GM23338 (cell line): ENCODE results near the gene AP1S1. TPM values are rescaled to one million over a fixed set of nuclear protein-coding genes. Genes with fewer than 3 reads are reported as not detected.

Experiments used
- ATAC-seq: fragments of 200-7000 bp; cut with Tn5 transposase; 3 replicates; pipeline ENCODE4 v1.9.1; 2020
- DNase-seq: peaks from one replicate; pipeline ENCODE4 v3.0.0-alpha.2; 2015; ENCODE audit warnings: low spot score
- H2AFZ ChIP-seq: fragments of 200-600 bp; sonication (generic); 2 replicates; pipeline ENCODE4 v1.8.0; 2016; ENCODE audit warnings: antibody characterized with exemption, mild to moderate bottlenecking, moderate library complexity
- H3F3A ChIP-seq: fragments of 200-600 bp; sonication (generic); replicated peaks from 2 replicates; pipeline ENCODE4 v1.8.0; 2017; ENCODE audit warnings: antibody characterized with exemption, mixed run types, low read depth
- H3K27ac ChIP-seq: fragments of 200-600 bp; sonication (generic); 2 replicates; pipeline ENCODE4 v1.6.1; 2016; ENCODE audit warnings: low read depth
- H3K27me3 ChIP-seq: fragments of 200-600 bp; sonication (generic); 2 replicates; pipeline ENCODE4 v1.8.0; 2016; ENCODE audit warnings: mild to moderate bottlenecking, mixed run types, moderate library complexity; ENCODE audit not compliant: insufficient read depth
- H3K36me3 ChIP-seq: fragments of 200-600 bp; sonication (generic); 2 replicates; pipeline ENCODE4 v1.8.0; 2016; ENCODE audit warnings: mild to moderate bottlenecking; ENCODE audit not compliant: insufficient read depth
- H3K4me1 ChIP-seq: fragments of 200-600 bp; sonication (generic); 2 replicates; pipeline ENCODE4 v1.8.0; 2016; ENCODE audit warnings: mild to moderate bottlenecking, moderate library complexity; ENCODE audit not compliant: insufficient read depth
- H3K4me2 ChIP-seq: fragments of 200-600 bp; sonication (generic); 2 replicates; pipeline ENCODE4 v1.7.1; 2017; ENCODE audit warnings: mixed run types
- H3K4me3 ChIP-seq: fragments of 200-600 bp; sonication (generic); 2 replicates; pipeline ENCODE4 v1.6.1; 2016; ENCODE audit warnings: mixed run types
- H3K79me2 ChIP-seq: fragments of 200-600 bp; sonication (generic); replicated peaks from 2 replicates; pipeline ENCODE4 v1.8.0; 2017; ENCODE audit warnings: mild to moderate bottlenecking; ENCODE audit not compliant: insufficient read depth
- H3K9me2 ChIP-seq: fragments of 200-600 bp; sonication (generic); 2 replicates; pipeline ENCODE4 v1.8.0; 2017; ENCODE audit not compliant: insufficient read depth
- H4K20me1 ChIP-seq: fragments of 200-600 bp; sonication (generic); replicated peaks from 2 replicates; pipeline ENCODE4 v1.8.0; 2017; ENCODE audit warnings: mild to moderate bottlenecking; ENCODE audit not compliant: insufficient read depth
- H3K27ac Mint-ChIP-seq: 2 replicates; pipeline ENCODE4 v1.8.0; 2020; ENCODE audit warnings: inconsistent platforms, mild to moderate bottlenecking, moderate library complexity, mixed read lengths
- H3K27me3 Mint-ChIP-seq: 3 replicates; pipeline ENCODE4 v1.8.0; 2022; ENCODE audit warnings: low read depth, mild to moderate bottlenecking, moderate library complexity, mixed read lengths, inconsistent platforms; ENCODE audit not compliant: insufficient read depth, poor library complexity
- H3K36me3 Mint-ChIP-seq: 3 replicates; pipeline ENCODE4 v1.8.0; 2021; ENCODE audit warnings: low read depth, mild to moderate bottlenecking, inconsistent platforms, moderate library complexity, mixed read lengths
- H3K4me1 Mint-ChIP-seq: 3 replicates; pipeline ENCODE4 v1.8.0; 2020; ENCODE audit warnings: mild to moderate bottlenecking, inconsistent platforms, mixed read lengths
- H3K4me3 Mint-ChIP-seq: 3 replicates; pipeline ENCODE4 v1.8.0; 2021; ENCODE audit warnings: moderate library complexity, mild to moderate bottlenecking, inconsistent platforms, mixed read lengths
- H3K9me3 Mint-ChIP-seq: 3 replicates; pipeline ENCODE4 v1.8.0; 2020; ENCODE audit warnings: moderate library complexity, mild to moderate bottlenecking, inconsistent platforms, mixed read lengths
- CREB1 ChIP-seq: fragments of 250-450 bp; sonication (Bioruptor Pico); IDR thresholded peaks from 2 replicates; pipeline ENCODE4 v1.5.0; 2020; ENCODE audit warnings: low read depth, mild to moderate bottlenecking, moderate library complexity
- JUNB ChIP-seq: IDR thresholded peaks from one replicate; pipeline ENCODE4 v1.6.1; 2016; ENCODE audit warnings: antibody characterized with exemption; ENCODE audit not compliant: unreplicated experiment
- NANOG ChIP-seq: IDR thresholded peaks from 2 replicates; pipeline ENCODE4 v1.6.1; 2016; ENCODE audit warnings: antibody characterized with exemption, borderline replicate concordance
- POLR2AphosphoS5 ChIP-seq: IDR thresholded peaks from 2 replicates; pipeline ENCODE4 v1.6.1; 2016; ENCODE audit warnings: antibody characterized with exemption, low read depth
- STAT1 ChIP-seq: IDR thresholded peaks from one replicate; pipeline ENCODE4 v1.6.1; 2016; ENCODE audit warnings: antibody characterized with exemption; ENCODE audit not compliant: unreplicated experiment
- ZNF114 ChIP-seq: fragments of 250-450 bp; sonication (Bioruptor Pico); IDR thresholded peaks from 2 replicates; pipeline ENCODE4 v1.5.0; 2020; ENCODE audit warnings: mild to moderate bottlenecking, moderate library complexity
- ZNF331 ChIP-seq: fragments of 250-450 bp; sonication (Bioruptor Pico); IDR thresholded peaks from 2 replicates; pipeline ENCODE4 v1.5.0; 2020; ENCODE audit warnings: low read depth, mild to moderate bottlenecking, moderate library complexity
- polyA plus RNA-seq: library from polyadenylated mRNA; unstranded; fragments of >200 nt; fragmentation: Nextera tagmentation; extraction: Ambion mirVana; gene quantifications from 2 replicates; pipeline ENCODE4 v1.2.1, GENCODE V29; 2016
- total RNA-seq: library from RNA; depleted of rRNA; stranded (reverse); fragments of >200 nt; shearing (Covaris generic); gene quantifications from 2 replicates; pipeline ENCODE4 v1.2.3, GENCODE V29; 2014
- TF ChIP-seq, protein P1 (sequence below): IDR thresholded peaks from one replicate; pipeline ENCODE4 v1.6.1; 2018; ENCODE audit warnings: antibody characterized with exemption; ENCODE audit not compliant: unreplicated experiment
- TF ChIP-seq, protein P2 (sequence below): fragments of 250-450 bp; sonication (Bioruptor Pico); IDR thresholded peaks from 2 replicates; pipeline ENCODE4 v1.5.0; 2020; ENCODE audit warnings: mild to moderate bottlenecking, moderate library complexity
- TF ChIP-seq, protein P3 (sequence below), 2 experiments: fragments of 200-600 bp in 1 of 2; sonication (generic) in 1 of 2; conservative IDR thresholded peaks; 2 replicates each; pipeline versions ENCODE4 v1.5.1 to v1.6.1; 2016 to 2017; ENCODE audit warnings: antibody characterized with exemption in 2 of 2, low read depth in 2 of 2, mild to moderate bottlenecking in 2 of 2, moderate library complexity in 1 of 2

AP1S1 gene
- total and polyA plus RNA-seq, 2 experiments from 2014 or later = 11.5 to 60.6 TPM

DNA sequence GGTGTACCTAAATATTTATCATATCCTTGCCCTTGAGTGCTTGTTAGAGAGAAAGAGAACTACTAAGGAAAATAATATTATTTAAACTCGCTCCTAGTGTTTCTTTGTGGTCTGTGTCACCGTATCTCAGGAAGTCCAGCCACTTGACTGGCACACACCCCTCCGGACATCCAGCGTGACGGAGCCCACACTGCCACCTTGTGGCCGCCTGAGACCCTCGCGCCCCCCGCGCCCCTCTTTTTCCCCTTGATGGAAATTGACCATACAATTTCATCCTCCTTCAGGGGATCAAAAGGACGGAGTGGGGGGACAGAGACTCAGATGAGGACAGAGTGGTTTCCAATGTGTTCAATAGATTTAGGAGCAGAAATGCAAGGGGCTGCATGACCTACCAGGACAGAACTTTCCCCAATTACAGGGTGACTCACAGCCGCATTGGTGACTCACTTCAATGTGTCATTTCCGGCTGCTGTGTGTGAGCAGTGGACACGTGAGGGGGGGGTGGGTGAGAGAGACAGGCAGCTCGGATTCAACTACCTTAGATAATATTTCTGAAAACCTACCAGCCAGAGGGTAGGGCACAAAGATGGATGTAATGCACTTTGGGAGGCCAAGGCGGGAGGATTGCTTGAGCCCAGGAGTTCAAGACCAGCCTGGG lies 15.9 kb upstream of the AP1S1 start:
- H3K4me2 ChIP-seq = 0 out of 2 replicates have a peak overlapping the region, but pooled peaks have one; percentile 70
- H3K4me1 ChIP-seq = peaks cover 26% of the 10 kb centered on the region
- Mint-ChIP-seq H3K27ac (peak overlapping the region; percentile 92), H3K4me3 (no peak overlapping the region; the same call in 2 of the 3 replicates), H3K36me3 (no peaks in the 10 kb centered on the region), H3K4me1 (peaks cover 32% of the 10 kb centered on the region), H3K27me3 (peaks cover 18% of the 10 kb centered on the region), H3K9me3 (no peaks in the 10 kb centered on the region; the same call in 2 of the 3 replicates)
- H2AFZ ChIP-seq = 0 out of 2 replicates have a peak overlapping the region, but pooled peaks have one; percentile 64
- DNase-seq = peak; percentile 78
- H3K9me2 ChIP-seq = no peaks in the 10 kb centered on the region
- H4K20me1 ChIP-seq = no peaks in the 10 kb centered on the region
- no peak overlapping the region for H3K4me3 ChIP-seq
- H3K27me3 ChIP-seq = no peaks in the 10 kb centered on the region
- H3F3A ChIP-seq = no peaks in the 10 kb centered on the region; the same call in 1 of the 2 replicates
- H3K36me3 ChIP-seq = no peaks in the 10 kb centered on the region
- no peaks in the 10 kb centered on the region for H3K79me2 ChIP-seq
- ATAC-seq = peak; percentile 84
- no peak for TF ChIP-seq STAT1
- TF ChIP-seq ZNF331 (CRISPR knock-in tag) = no peak
- TF ChIP-seq ZNF114 = no peak
- no peak for TF ChIP-seq JUNB
- no peak for TF ChIP-seq POLR2AphosphoS5
- TF ChIP-seq NANOG = no peak
- peak; percentile 61; the same call in 1 of the 2 replicates for TF ChIP-seq CREB1 (CRISPR knock-in tag)
- TF ChIP-seq, protein P1, sequence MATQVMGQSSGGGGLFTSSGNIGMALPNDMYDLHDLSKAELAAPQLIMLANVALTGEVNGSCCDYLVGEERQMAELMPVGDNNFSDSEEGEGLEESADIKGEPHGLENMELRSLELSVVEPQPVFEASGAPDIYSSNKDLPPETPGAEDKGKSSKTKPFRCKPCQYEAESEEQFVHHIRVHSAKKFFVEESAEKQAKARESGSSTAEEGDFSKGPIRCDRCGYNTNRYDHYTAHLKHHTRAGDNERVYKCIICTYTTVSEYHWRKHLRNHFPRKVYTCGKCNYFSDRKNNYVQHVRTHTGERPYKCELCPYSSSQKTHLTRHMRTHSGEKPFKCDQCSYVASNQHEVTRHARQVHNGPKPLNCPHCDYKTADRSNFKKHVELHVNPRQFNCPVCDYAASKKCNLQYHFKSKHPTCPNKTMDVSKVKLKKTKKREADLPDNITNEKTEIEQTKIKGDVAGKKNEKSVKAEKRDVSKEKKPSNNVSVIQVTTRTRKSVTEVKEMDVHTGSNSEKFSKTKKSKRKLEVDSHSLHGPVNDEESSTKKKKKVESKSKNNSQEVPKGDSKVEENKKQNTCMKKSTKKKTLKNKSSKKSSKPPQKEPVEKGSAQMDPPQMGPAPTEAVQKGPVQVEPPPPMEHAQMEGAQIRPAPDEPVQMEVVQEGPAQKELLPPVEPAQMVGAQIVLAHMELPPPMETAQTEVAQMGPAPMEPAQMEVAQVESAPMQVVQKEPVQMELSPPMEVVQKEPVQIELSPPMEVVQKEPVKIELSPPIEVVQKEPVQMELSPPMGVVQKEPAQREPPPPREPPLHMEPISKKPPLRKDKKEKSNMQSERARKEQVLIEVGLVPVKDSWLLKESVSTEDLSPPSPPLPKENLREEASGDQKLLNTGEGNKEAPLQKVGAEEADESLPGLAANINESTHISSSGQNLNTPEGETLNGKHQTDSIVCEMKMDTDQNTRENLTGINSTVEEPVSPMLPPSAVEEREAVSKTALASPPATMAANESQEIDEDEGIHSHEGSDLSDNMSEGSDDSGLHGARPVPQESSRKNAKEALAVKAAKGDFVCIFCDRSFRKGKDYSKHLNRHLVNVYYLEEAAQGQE = no peak
- TF ChIP-seq, protein P2, sequence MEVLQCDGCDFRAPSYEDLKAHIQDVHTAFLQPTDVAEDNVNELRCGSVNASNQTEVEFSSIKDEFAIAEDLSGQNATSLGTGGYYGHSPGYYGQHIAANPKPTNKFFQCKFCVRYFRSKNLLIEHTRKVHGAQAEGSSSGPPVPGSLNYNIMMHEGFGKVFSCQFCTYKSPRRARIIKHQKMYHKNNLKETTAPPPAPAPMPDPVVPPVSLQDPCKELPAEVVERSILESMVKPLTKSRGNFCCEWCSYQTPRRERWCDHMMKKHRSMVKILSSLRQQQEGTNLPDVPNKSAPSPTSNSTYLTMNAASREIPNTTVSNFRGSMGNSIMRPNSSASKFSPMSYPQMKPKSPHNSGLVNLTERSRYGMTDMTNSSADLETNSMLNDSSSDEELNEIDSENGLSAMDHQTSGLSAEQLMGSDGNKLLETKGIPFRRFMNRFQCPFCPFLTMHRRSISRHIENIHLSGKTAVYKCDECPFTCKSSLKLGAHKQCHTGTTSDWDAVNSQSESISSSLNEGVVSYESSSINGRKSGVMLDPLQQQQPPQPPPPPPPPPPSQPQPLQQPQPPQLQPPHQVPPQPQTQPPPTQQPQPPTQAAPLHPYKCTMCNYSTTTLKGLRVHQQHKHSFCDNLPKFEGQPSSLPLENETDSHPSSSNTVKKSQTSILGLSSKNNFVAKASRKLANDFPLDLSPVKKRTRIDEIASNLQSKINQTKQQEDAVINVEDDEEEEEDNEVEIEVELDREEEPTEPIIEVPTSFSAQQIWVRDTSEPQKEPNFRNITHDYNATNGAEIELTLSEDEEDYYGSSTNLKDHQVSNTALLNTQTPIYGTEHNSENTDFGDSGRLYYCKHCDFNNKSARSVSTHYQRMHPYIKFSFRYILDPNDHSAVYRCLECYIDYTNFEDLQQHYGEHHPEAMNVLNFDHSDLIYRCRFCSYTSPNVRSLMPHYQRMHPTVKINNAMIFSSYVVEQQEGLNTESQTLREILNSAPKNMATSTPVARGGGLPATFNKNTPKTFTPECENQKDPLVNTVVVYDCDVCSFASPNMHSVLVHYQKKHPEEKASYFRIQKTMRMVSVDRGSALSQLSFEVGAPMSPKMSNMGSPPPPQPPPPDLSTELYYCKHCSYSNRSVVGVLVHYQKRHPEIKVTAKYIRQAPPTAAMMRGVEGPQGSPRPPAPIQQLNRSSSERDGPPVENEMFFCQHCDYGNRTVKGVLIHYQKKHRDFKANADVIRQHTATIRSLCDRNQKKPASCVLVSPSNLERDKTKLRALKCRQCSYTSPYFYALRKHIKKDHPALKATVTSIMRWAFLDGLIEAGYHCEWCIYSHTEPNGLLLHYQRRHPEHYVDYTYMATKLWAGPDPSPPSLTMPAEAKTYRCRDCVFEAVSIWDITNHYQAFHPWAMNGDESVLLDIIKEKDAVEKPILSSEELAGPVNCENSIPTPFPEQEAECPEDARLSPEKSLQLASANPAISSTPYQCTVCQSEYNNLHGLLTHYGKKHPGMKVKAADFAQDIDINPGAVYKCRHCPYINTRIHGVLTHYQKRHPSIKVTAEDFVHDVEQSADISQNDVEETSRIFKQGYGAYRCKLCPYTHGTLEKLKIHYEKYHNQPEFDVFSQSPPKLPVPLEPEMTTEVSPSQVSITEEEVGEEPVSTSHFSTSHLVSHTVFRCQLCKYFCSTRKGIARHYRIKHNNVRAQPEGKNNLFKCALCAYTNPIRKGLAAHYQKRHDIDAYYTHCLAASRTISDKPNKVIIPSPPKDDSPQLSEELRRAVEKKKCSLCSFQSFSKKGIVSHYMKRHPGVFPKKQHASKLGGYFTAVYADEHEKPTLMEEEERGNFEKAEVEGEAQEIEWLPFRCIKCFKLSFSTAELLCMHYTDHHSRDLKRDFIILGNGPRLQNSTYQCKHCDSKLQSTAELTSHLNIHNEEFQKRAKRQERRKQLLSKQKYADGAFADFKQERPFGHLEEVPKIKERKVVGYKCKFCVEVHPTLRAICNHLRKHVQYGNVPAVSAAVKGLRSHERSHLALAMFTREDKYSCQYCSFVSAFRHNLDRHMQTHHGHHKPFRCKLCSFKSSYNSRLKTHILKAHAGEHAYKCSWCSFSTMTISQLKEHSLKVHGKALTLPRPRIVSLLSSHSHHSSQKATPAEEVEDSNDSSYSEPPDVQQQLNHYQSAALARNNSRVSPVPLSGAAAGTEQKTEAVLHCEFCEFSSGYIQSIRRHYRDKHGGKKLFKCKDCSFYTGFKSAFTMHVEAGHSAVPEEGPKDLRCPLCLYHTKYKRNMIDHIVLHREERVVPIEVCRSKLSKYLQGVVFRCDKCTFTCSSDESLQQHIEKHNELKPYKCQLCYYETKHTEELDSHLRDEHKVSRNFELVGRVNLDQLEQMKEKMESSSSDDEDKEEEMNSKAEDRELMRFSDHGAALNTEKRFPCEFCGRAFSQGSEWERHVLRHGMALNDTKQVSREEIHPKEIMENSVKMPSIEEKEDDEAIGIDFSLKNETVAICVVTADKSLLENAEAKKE (CRISPR knock-in tag) = no peak
- TF ChIP-seq, protein P3, sequence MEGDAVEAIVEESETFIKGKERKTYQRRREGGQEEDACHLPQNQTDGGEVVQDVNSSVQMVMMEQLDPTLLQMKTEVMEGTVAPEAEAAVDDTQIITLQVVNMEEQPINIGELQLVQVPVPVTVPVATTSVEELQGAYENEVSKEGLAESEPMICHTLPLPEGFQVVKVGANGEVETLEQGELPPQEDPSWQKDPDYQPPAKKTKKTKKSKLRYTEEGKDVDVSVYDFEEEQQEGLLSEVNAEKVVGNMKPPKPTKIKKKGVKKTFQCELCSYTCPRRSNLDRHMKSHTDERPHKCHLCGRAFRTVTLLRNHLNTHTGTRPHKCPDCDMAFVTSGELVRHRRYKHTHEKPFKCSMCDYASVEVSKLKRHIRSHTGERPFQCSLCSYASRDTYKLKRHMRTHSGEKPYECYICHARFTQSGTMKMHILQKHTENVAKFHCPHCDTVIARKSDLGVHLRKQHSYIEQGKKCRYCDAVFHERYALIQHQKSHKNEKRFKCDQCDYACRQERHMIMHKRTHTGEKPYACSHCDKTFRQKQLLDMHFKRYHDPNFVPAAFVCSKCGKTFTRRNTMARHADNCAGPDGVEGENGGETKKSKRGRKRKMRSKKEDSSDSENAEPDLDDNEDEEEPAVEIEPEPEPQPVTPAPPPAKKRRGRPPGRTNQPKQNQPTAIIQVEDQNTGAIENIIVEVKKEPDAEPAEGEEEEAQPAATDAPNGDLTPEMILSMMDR (conservative IDR thresholded peaks at IDR 0.05; ENCODE audit: low read depth in 2 of 2) = peak; percentile 76 to 79
- no peak overlapping the region for H3K27ac ChIP-seq
